SK-N-SH (cell line): ENCODE data around the gene NAALADL2. TPM values are rescaled to one million over a fixed set of nuclear protein-coding genes. Genes with fewer than 3 reads are reported as not detected.

Source experiments
- CTCF ChIA-PET: fragments of 300-600, 350-600 bp; formaldehyde crosslinking; extraction: SDS; loops from one replicate; lab custom pipeline; 2021; lab: Yijun Ruan, JAX
- POLR2A ChIA-PET: fragments of 350-600 bp; sonication (Branson Sonifier 250); formaldehyde crosslinking; extraction: SDS; loops from one replicate; lab custom pipeline; 2020; ENCODE audit warnings: antibody characterized with exemption, inconsistent platforms; lab: Yijun Ruan, JAX
- DNase-seq: peaks from one replicate; pipeline ENCODE4 v3.0.0; 2012
- H2AFZ ChIP-seq: fragments of 200-600 bp; sonication (generic); 2 replicates; pipeline ENCODE4 v1.8.1; 2016; ENCODE audit warnings: antibody characterized with exemption, mild to moderate bottlenecking, low read depth
- H3F3A ChIP-seq: fragments of 200-600 bp; sonication (generic); replicated peaks from 2 replicates; pipeline ENCODE3; 2016; ENCODE audit warnings: antibody characterized with exemption, mild to moderate bottlenecking; ENCODE audit not compliant: insufficient read depth
- H3K27ac ChIP-seq, 2 experiments: fragments of 200-500 bp in 1 of 2; fragments of 200-600 bp in 1 of 2; sonication (Bioruptor generic) in 1 of 2; sonication (generic), shearing (Covaris generic) in 1 of 2; 2 replicates each; pipeline versions ENCODE4 v1.5.1 to v1.6.1; 2014 to 2016; ENCODE audit warnings: low read depth in 2 of 2, inconsistent platforms in 1 of 2, low read length in 1 of 2, mild to moderate bottlenecking in 1 of 2, mixed read lengths in 1 of 2
- H3K27me3 ChIP-seq: fragments of 200-600 bp; sonication (generic), shearing (Covaris generic); 2 replicates; pipeline ENCODE4 v1.6.1; 2016; ENCODE audit warnings: mixed run types; ENCODE audit not compliant: insufficient read depth
- H3K36me3 ChIP-seq, 2 experiments: fragments of 200-500 bp in 1 of 2; fragments of 200-600 bp in 1 of 2; sonication (Bioruptor generic) in 1 of 2; sonication (generic) in 1 of 2; replicated peaks in 1 of 2; 2 replicates each; pipeline versions ENCODE3 to v1.5.1; 2014 to 2016; ENCODE audit warnings: low read length in 1 of 2, mild to moderate bottlenecking in 1 of 2; ENCODE audit not compliant: insufficient read depth in 2 of 2, control insufficient read depth in 1 of 2
- H3K4me1 ChIP-seq, 2 experiments: fragments of 200-500 bp in 1 of 2; fragments of 200-600 bp in 1 of 2; sonication (Bioruptor generic) in 1 of 2; sonication (generic), shearing (Covaris generic) in 1 of 2; 2 replicates each; pipeline versions ENCODE4 v1.5.1 to v1.6.1; 2014 to 2016; ENCODE audit warnings: low read depth in 1 of 2, low read length in 1 of 2, mixed run types in 1 of 2; ENCODE audit not compliant: insufficient read depth in 2 of 2, control insufficient read depth in 1 of 2
- H3K4me2 ChIP-seq: fragments of 200-600 bp; sonication (generic), shearing (Covaris generic); 2 replicates; pipeline ENCODE4 v1.6.1; 2017; ENCODE audit warnings: mixed run types
- H3K4me3 ChIP-seq, 2 experiments: fragments of 200-500 bp in 1 of 2; fragments of 200-600 bp in 1 of 2; sonication (Bioruptor generic) in 1 of 2; sonication (generic), shearing (Covaris generic) in 1 of 2; 2 replicates each; pipeline versions ENCODE4 v1.5.1 to v1.8.1; 2014 to 2016; ENCODE audit warnings: low read depth in 2 of 2, inconsistent platforms in 1 of 2, low read length in 1 of 2, mild to moderate bottlenecking in 1 of 2, mixed read lengths in 1 of 2, moderate library complexity in 1 of 2
- H3K79me2 ChIP-seq: fragments of 200-600 bp; sonication (generic); 2 replicates; pipeline ENCODE4 v1.8.1; 2017; ENCODE audit warnings: mild to moderate bottlenecking; ENCODE audit not compliant: insufficient read depth
- H3K9ac ChIP-seq: fragments of 200-600 bp; sonication (generic); 2 replicates; pipeline ENCODE4 v1.6.1; 2017; ENCODE audit warnings: mixed run types
- H3K9me2 ChIP-seq: fragments of 200-600 bp; sonication (generic); 2 replicates; pipeline ENCODE4 v1.6.1; 2017; ENCODE audit warnings: mixed run types
- H3K9me3 ChIP-seq: fragments of 200-600 bp; sonication (generic); 2 replicates; pipeline ENCODE4 v1.6.1; 2017; ENCODE audit warnings: mixed run types, mild to moderate bottlenecking, moderate library complexity
- H4K20me1 ChIP-seq: fragments of 200-600 bp; sonication (generic); 2 replicates; pipeline ENCODE4 v1.6.1; 2017; ENCODE audit warnings: mild to moderate bottlenecking, mixed run types; ENCODE audit not compliant: insufficient read depth
- CHD2 ChIP-seq: fragments of 150-350 bp; IDR thresholded peaks from 2 replicates; pipeline ENCODE4 v1.6.1; 2018; ENCODE audit warnings: low read length; ENCODE audit not compliant: partially characterized antibody
- CTCF ChIP-seq: fragments of 200-600 bp; sonication (generic); IDR thresholded peaks from 2 replicates; pipeline ENCODE4 v1.6.1; 2017; ENCODE audit warnings: antibody characterized with exemption, mild to moderate bottlenecking, moderate library complexity
- ELF1 ChIP-seq: IDR thresholded peaks from 2 replicates; pipeline ENCODE4 v1.4.0; 2012
- FOSL2 ChIP-seq: IDR thresholded peaks from 2 replicates; pipeline ENCODE4 v1.4.0; 2012; ENCODE audit warnings: low read depth, mild to moderate bottlenecking, moderate library complexity, borderline replicate concordance
- FOXJ3 ChIP-seq: sonication (generic); formaldehyde crosslinking; IDR thresholded peaks from 2 replicates; pipeline ENCODE4 v1.5.1; 2020; ENCODE audit warnings: mild to moderate bottlenecking, missing genetic modification reagents
- FOXM1 ChIP-seq: IDR thresholded peaks from 2 replicates; pipeline ENCODE4 v1.4.0; 2012; ENCODE audit warnings: low read depth, mild to moderate bottlenecking
- GATA2 ChIP-seq: sonication (generic); formaldehyde crosslinking; IDR thresholded peaks from 2 replicates; pipeline ENCODE4 v1.5.0; 2020; ENCODE audit warnings: mild to moderate bottlenecking, missing genetic modification reagents
- IRF3 ChIP-seq: fragments of 150-350 bp; IDR thresholded peaks from 2 replicates; pipeline ENCODE4 v1.6.1; 2016; ENCODE audit warnings: mild to moderate bottlenecking, low read depth, low read length
- NFIC ChIP-seq: IDR thresholded peaks from 2 replicates; pipeline ENCODE4 v1.4.0; 2012; ENCODE audit warnings: borderline replicate concordance
- PBX3 ChIP-seq: IDR thresholded peaks from 2 replicates; pipeline ENCODE4; 2012
- POLR2AphosphoS5 ChIP-seq: IDR thresholded peaks from 2 replicates; pipeline ENCODE4 v1.6.1; 2012; ENCODE audit warnings: low read depth, low read length
- RAD21 ChIP-seq: IDR thresholded peaks from 2 replicates; pipeline ENCODE4 v1.6.1; 2012; ENCODE audit warnings: mild to moderate bottlenecking, low read length
- SIN3A ChIP-seq: IDR thresholded peaks from 2 replicates; pipeline ENCODE4 v1.6.1; 2012; ENCODE audit warnings: low read depth, mild to moderate bottlenecking, low read length, moderate library complexity, borderline replicate concordance
- SMC3 ChIP-seq: IDR thresholded peaks from 2 replicates; pipeline ENCODE4 v1.6.1; 2012; ENCODE audit warnings: low read depth, low read length, improper control_type of control experiment
- TCF12 ChIP-seq: IDR thresholded peaks from 2 replicates; pipeline ENCODE4 v1.4.0; 2012
- TEAD4 ChIP-seq: IDR thresholded peaks from 2 replicates; pipeline ENCODE4 v1.4.0; 2012; ENCODE audit warnings: mild to moderate bottlenecking, borderline replicate concordance; ENCODE audit not compliant: insufficient read depth
- USF1 ChIP-seq: IDR thresholded peaks from 2 replicates; pipeline ENCODE4 v1.4.0; 2012; ENCODE audit warnings: low read depth, borderline replicate concordance
- WGBS: methylation state at CpG from one replicate; pipeline ENCODE4 v1.1.6; 2017; ENCODE audit warnings: low lambda C conversion rate; 5-methylcytosine and 5-hydroxymethylcytosine counted together
- polyA plus RNA-seq, 3 experiments: library from polyadenylated mRNA; depleted of rRNA; stranded (reverse); fragments of >200 nt; gene quantifications; 2 replicates each; pipeline ENCODE4 v1.2.3, GENCODE V29; 2012

Gene NAALADL2
- polyA plus RNA-seq, 1 of the 3 experiments (the other 2 are of a cell fraction) = 1.2 TPM

GRCh38 chr3:175668300-175668699 lies 809.2 kb downstream of the NAALADL2 start:
- ChIA-PET POLR2A (interaction anchor here (0.6 kb wide), 1 partner anchor 1575 kb away, joined by 3 read pairs; no protein-coding TSS in a partner anchor), CTCF (no interaction called here)

More at GRCh38 chr3:175668300-175668699, 809.2 kb downstream of the NAALADL2 start:
- no peak for TF ChIP-seq FOXJ3 (CRISPR knock-in tag)
- TF ChIP-seq RAD21 = no peak
- TF ChIP-seq USF1 = no peak
- no peak for TF ChIP-seq IRF3
- no peak for TF ChIP-seq SMC3
- TF ChIP-seq FOSL2 = no peak
- TF ChIP-seq TEAD4 = no peak
- no peak for TF ChIP-seq PBX3
- no peak for TF ChIP-seq POLR2AphosphoS5
- no peak for TF ChIP-seq SIN3A
- TF ChIP-seq CHD2 = no peak
- no peak for TF ChIP-seq TCF12
- no peak for TF ChIP-seq NFIC
- no peak for TF ChIP-seq CTCF
- TF ChIP-seq FOXM1 = no peak
- no peak for TF ChIP-seq GATA2
- TF ChIP-seq ELF1 = no peak
- H3K4me1 ChIP-seq = no peaks in the 10 kb centered on the region
- H3K36me3 ChIP-seq = no peaks in the 10 kb centered on the region
- no peaks in the 10 kb centered on the region for H3F3A ChIP-seq
- no peaks in the 10 kb centered on the region for H3K27me3 ChIP-seq
- no peak overlapping the region for H3K27ac ChIP-seq
- H3K4me2 ChIP-seq = no peak overlapping the region
- no peak overlapping the region for H3K4me3 ChIP-seq
- no peaks in the 10 kb centered on the region for H3K9me3 ChIP-seq
- no peak for DNase-seq
- H2AFZ ChIP-seq = no peak overlapping the region
- no peaks in the 10 kb centered on the region for H3K79me2 ChIP-seq
- 43% methylated on average over 1 of the region's 1 CpG for WGBS
- H3K9ac ChIP-seq = no peak overlapping the region
- H4K20me1 ChIP-seq = no peaks in the 10 kb centered on the region
- no peaks in the 10 kb centered on the region; the same call in 1 of the 2 replicates for H3K9me2 ChIP-seq
